Measurements from ENCODE around the gene TRIM56. TPM values are rescaled to one million over a fixed set of nuclear protein-coding genes. Genes with fewer than 3 reads are reported as not detected.

Gene TRIM56, protein sequence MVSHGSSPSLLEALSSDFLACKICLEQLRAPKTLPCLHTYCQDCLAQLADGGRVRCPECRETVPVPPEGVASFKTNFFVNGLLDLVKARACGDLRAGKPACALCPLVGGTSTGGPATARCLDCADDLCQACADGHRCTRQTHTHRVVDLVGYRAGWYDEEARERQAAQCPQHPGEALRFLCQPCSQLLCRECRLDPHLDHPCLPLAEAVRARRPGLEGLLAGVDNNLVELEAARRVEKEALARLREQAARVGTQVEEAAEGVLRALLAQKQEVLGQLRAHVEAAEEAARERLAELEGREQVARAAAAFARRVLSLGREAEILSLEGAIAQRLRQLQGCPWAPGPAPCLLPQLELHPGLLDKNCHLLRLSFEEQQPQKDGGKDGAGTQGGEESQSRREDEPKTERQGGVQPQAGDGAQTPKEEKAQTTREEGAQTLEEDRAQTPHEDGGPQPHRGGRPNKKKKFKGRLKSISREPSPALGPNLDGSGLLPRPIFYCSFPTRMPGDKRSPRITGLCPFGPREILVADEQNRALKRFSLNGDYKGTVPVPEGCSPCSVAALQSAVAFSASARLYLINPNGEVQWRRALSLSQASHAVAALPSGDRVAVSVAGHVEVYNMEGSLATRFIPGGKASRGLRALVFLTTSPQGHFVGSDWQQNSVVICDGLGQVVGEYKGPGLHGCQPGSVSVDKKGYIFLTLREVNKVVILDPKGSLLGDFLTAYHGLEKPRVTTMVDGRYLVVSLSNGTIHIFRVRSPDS
- 14.4 and 48.5 TPM in 2 replicates for total RNA-seq

DNA sequence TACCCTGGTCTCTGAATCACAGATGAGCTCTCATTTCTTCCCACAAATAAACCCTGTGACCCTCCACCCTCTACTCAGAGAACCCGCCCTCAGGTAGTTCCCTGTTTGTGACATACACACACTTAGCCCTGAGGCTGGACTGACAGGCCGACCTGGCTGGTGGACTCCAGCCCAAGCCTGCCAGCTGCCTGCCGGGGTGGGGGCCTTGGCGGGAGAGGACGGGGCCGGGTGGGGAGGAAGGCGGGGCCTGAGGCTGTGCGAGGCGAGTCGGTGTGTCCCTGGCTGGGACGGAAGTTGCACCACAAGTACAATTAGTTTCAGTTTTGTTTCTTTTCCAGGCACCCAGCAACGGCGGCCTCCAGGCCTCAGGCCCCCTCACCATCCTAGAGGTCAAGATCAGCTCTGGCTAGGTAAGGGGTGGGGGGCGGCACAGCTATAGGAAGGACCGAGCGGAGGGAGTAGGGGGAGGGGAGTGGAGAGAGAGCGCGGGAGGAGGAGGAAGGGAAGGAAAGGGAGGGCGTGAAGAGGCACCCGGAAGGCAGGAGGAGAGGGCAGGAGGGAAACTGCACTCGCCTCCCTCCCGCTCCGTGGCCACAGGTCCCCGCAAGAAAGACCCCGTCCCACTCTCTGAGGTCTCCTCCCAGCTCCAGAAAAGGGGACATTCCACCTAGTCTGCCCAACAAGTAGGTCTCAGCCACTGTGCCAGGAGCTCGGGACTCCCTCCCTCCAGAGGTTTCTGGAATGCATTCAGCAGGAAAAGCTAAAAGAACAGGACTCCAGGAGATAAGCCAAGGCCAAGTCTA, at the start of gene TRIM56:
Gene TRIM56, plus strand, starts transcription at position 320 of the 803 bp plus-strand sequence. CDS start 1,832 bp downstream, outside the sequence.

GRCh38 chr7:101126651-101127459, 41.6 kb downstream of the TRIM56 start, which contains the start of gene SERPINE1:
Gene SERPINE1, plus strand, starts transcription at chr7:101127104. Its CDS starts 1,290 bp downstream, at chr7:101128394.

Other genes starting within 250 kb of the TRIM56 start
- gene SLC12A9, start 232.8 kb upstream of the TRIM56 start, total RNA-seq = 22.5 and 28.6 TPM in 2 replicates
- 36.4 and 62.6 TPM in 2 replicates for gene TRIP6, start 218.1 kb upstream of the TRIM56 start, total RNA-seq
- gene SRRT, start 210.4 kb upstream of the TRIM56 start, total RNA-seq = 41.4 and 58.3 TPM in 2 replicates
- 1.9 and 2.0 TPM in 2 replicates for gene UFSP1, start 195.8 kb upstream of the TRIM56 start, total RNA-seq
- gene ACHE, start 189.6 kb upstream of the TRIM56 start, total RNA-seq = 0.16 and 11.3 TPM in 2 replicates
- under 0.01 TPM in 1 of 2 replicates, not detected in the other for gene MUC3A, start 135.9 kb upstream of the TRIM56 start, total RNA-seq
- gene MUC12, start 115.9 kb upstream of the TRIM56 start, total RNA-seq = not detected in 2 replicates
- gene MUC17, start 65.4 kb upstream of the TRIM56 start, total RNA-seq = not detected in 2 replicates
- 270 and 1,595 TPM in 2 replicates for gene SERPINE1, start 41.6 kb downstream of the TRIM56 start, total RNA-seq
- 149 and 186 TPM in 2 replicates for gene AP1S1, start 69.0 kb downstream of the TRIM56 start, total RNA-seq
- not detected in 2 replicates for gene VGF, start 80.1 kb downstream of the TRIM56 start, total RNA-seq
- not detected in 2 replicates for gene NAT16, start 94.8 kb downstream of the TRIM56 start, total RNA-seq
- not detected in 2 replicates for gene MOGAT3, start 115.6 kb downstream of the TRIM56 start, total RNA-seq
- gene PLOD3, start 132.1 kb downstream of the TRIM56 start, total RNA-seq = 52.3 and 103 TPM in 2 replicates
- gene ZNHIT1, start 132.7 kb downstream of the TRIM56 start, total RNA-seq = 55.8 and 118 TPM in 2 replicates
- gene CLDN15, start 152.3 kb downstream of the TRIM56 start, total RNA-seq = 1.8 and 4.5 TPM in 2 replicates
- gene FIS1, start 159.6 kb downstream of the TRIM56 start, total RNA-seq = 206 and 302 TPM in 2 replicates
- gene IFT22, start 236.3 kb downstream of the TRIM56 start, total RNA-seq = 12.5 and 14.4 TPM in 2 replicates

Data from bladder microvascular endothelial cell (primary cell).